ENCODE measurements around the gene OSBPL3.

Gene OSBPL3

GRCh38 chr7:24879291-24879690 is 100.7 kb downstream of the OSBPL3 start:
- Histone ChIP-seq H3K36me3 (replicated peaks) (no peaks in the 10 kb centered on the region), H3K27ac (no peak overlapping the region), H3K27me3 (replicated peaks) (no peaks in the 10 kb centered on the region), H3K4me3 (ENCODE audit: low read depth, low read length) (no peak overlapping the region)
- TF ChIP-seq CTCF (IDR thresholded peaks at IDR 0.05; ENCODE audit: low read depth, low read length, missing control alignments) = no peak
- no peak for DNase-seq
- in situ Hi-C loops (cut with HindIII; ENCODE audit: low pct_ligation_motif_present, low sequenced_read_pairs) = no loop called here

GRCh38 chr7:24877790-24878311 is 102.1 kb downstream of the OSBPL3 start:
- in situ Hi-C loops (cut with HindIII; ENCODE audit: low pct_ligation_motif_present, low sequenced_read_pairs) = no loop called here
- H3K36me3 ChIP-seq (replicated peaks) = no peaks in the 10 kb centered on the region

GRCh38 chr7:24874791-24875190 is 105.2 kb downstream of the OSBPL3 start:
- Histone ChIP-seq H3K27me3 (replicated peaks) (no peaks in the 10 kb centered on the region), H3K36me3 (replicated peaks) (peaks cover 5% of the 10 kb centered on the region), H3K4me3 (ENCODE audit: low read depth, low read length) (no peak overlapping the region), H3K27ac (no peak overlapping the region)
- in situ Hi-C loops (cut with HindIII; ENCODE audit: low pct_ligation_motif_present, low sequenced_read_pairs) = no loop called here
- no peak for TF ChIP-seq CTCF (IDR thresholded peaks at IDR 0.05; ENCODE audit: low read depth, low read length, missing control alignments)
- DNase-seq = no peak

More at GRCh38 chr7:24877790-24878311, 102.1 kb downstream of the OSBPL3 start:
- Histone ChIP-seq H3K27me3 (replicated peaks) (no peaks in the 10 kb centered on the region), H3K4me3 (ENCODE audit: low read depth, low read length) (no peak overlapping the region), H3K27ac (no peak overlapping the region)
- DNase-seq = no peak
- no peak for TF ChIP-seq CTCF (IDR thresholded peaks at IDR 0.05; ENCODE audit: low read depth, low read length, missing control alignments)

GRCh38 chr7:24873944-24874343 is 106.0 kb downstream of the OSBPL3 start:
- in situ Hi-C loops (cut with HindIII; ENCODE audit: low pct_ligation_motif_present, low sequenced_read_pairs) = no loop called here

GRCh38 chr7:24871770-24872169 is 108.2 kb downstream of the OSBPL3 start:
- no peak for DNase-seq
- peaks cover 5% of the 10 kb centered on the region for H3K36me3 ChIP-seq (replicated peaks)
- no peak for TF ChIP-seq CTCF (IDR thresholded peaks at IDR 0.05; ENCODE audit: low read depth, low read length, missing control alignments)
- in situ Hi-C loops (cut with HindIII; ENCODE audit: low pct_ligation_motif_present, low sequenced_read_pairs) = no loop called here
- no peak overlapping the region for H3K4me3 ChIP-seq (ENCODE audit: low read depth, low read length)
- no peak overlapping the region for H3K27ac ChIP-seq
- no peaks in the 10 kb centered on the region for H3K27me3 ChIP-seq (replicated peaks)

More at GRCh38 chr7:24873944-24874343, 106.0 kb downstream of the OSBPL3 start:
- Histone ChIP-seq H3K4me3 (ENCODE audit: low read depth, low read length) (no peak overlapping the region), H3K27ac (no peak overlapping the region), H3K36me3 (replicated peaks) (peaks cover 5% of the 10 kb centered on the region), H3K27me3 (replicated peaks) (no peaks in the 10 kb centered on the region)
- no peak for DNase-seq
- TF ChIP-seq CTCF (IDR thresholded peaks at IDR 0.05; ENCODE audit: low read depth, low read length, missing control alignments) = no peak

- no peak for DNase-seq
- no peak overlapping the region for H3K4me3 ChIP-seq (ENCODE audit: low read depth, low read length)
- in situ Hi-C loops (cut with HindIII; ENCODE audit: low pct_ligation_motif_present, low sequenced_read_pairs) = no loop called here
- H3K27ac ChIP-seq = no peak overlapping the region
- peaks cover 5% of the 10 kb centered on the region for H3K36me3 ChIP-seq (replicated peaks)
- H3K27me3 ChIP-seq (replicated peaks) = no peaks in the 10 kb centered on the region
- TF ChIP-seq CTCF (IDR thresholded peaks at IDR 0.05; ENCODE audit: low read depth, low read length, missing control alignments) = no peak
These were observed 109.2 kb downstream of the OSBPL3 start for GRCh38 chr7:24870766-24871165.

All from brain microvascular endothelial cell (primary cell).